B cell (primary cell): ENCODE measurements around the gene THADA. TPM values are rescaled to one million over a fixed set of nuclear protein-coding genes. Genes with fewer than 3 reads are reported as not detected.

Experiments
- ATAC-seq: fragments of 200-7000 bp; cut with Tn5 transposase; one replicate; pipeline ENCODE4 v1.10.0; 2021; ENCODE audit warnings: low read depth, mild to moderate bottlenecking, moderate number of reproducible peaks, moderate library complexity
- CTCF ChIA-PET: fragments of 350-600 bp; sonication (Branson Sonifier 250); formaldehyde crosslinking; loops from one replicate; lab custom pipeline; 2021; ENCODE audit warnings: antibody characterized with exemption, inconsistent platforms; lab: Charles Lee
- POLR2A ChIA-PET: fragments of 350-600 bp; sonication (Branson Sonifier 250); formaldehyde crosslinking; loops from one replicate; lab custom pipeline; 2021; ENCODE audit warnings: antibody characterized with exemption; lab: Charles Lee
- DNase-seq: peaks from one replicate; pipeline ENCODE4 v3.0.0; 2013
- H2AFZ ChIP-seq: 2 replicates; pipeline ENCODE4 v1.6.1; 2012; ENCODE audit warnings: mild to moderate bottlenecking, low read depth, low read length; ENCODE audit not compliant: insufficient read depth, poor library complexity, severe bottlenecking
- H3K27ac ChIP-seq, 2 donors: 1 replicate in 1 of 2; 2 replicates in 1 of 2; pipeline ENCODE4 v1.5.1; 2012 to 2013; ENCODE audit warnings: low read length in 2 of 2, mild to moderate bottlenecking in 2 of 2, moderate library complexity in 1 of 2
- H3K27me3 ChIP-seq, 4 experiments: fragments of 200-600 bp in 1 of 4; sonication (generic) in 1 of 4; replicated peaks in 1 of 4; 1 replicate in 2 of 4; 2 replicates in 2 of 4; pipeline versions ENCODE4 v1.6.1 to v1.7.0; 2013 to 2016; ENCODE audit warnings: low read length in 3 of 4, mild to moderate bottlenecking in 2 of 4, mixed read lengths in 1 of 4, moderate library complexity in 1 of 4; ENCODE audit not compliant: insufficient read depth in 4 of 4, control insufficient read depth in 3 of 4; ENCODE audit errors: control extremely low read depth in 1 of 4
- H3K36me3 ChIP-seq, 2 experiments: replicated peaks in 1 of 2; 1 replicate in 1 of 2; 2 replicates in 1 of 2; pipeline versions ENCODE4 v1.6.1 to v1.7.1; 2013; ENCODE audit warnings: low read length in 1 of 2; ENCODE audit not compliant: insufficient read depth in 2 of 2, control insufficient read depth in 1 of 2; ENCODE audit errors: control extremely low read depth in 1 of 2, extremely low read depth in 1 of 2
- H3K4me1 ChIP-seq, 2 donors: fragments of 200-600 bp in 1 of 2; sonication (generic) in 1 of 2; 1 replicate in 1 of 2; 2 replicates in 1 of 2; pipeline versions ENCODE4 v1.5.1 to v1.6.1; 2013 to 2017; ENCODE audit warnings: low read length in 2 of 2; ENCODE audit not compliant: control insufficient read depth in 2 of 2, insufficient read depth in 2 of 2
- H3K4me2 ChIP-seq: replicated peaks from 2 replicates; pipeline ENCODE3; 2012; ENCODE audit warnings: mild to moderate bottlenecking, low read depth, low read length; ENCODE audit not compliant: poor library complexity, severe bottlenecking
- H3K4me3 ChIP-seq, 5 experiments: fragments of 200-600 bp in 1 of 5; sonication (generic) in 1 of 5; 1 replicate in 3 of 5; 2 replicates in 2 of 5; pipeline versions ENCODE4 v1.5.1 to v1.7.0; 2011 to 2016; ENCODE audit warnings: low read length in 4 of 5, mild to moderate bottlenecking in 4 of 5, low read depth in 2 of 5, control low read depth in 1 of 5, moderate library complexity in 1 of 5; ENCODE audit not compliant: insufficient read depth in 1 of 5; ENCODE audit errors: control extremely low read depth in 1 of 5, extremely low read depth in 1 of 5
- H3K79me2 ChIP-seq: fragments of 200-600 bp; sonication (generic); one replicate; pipeline ENCODE4 v1.6.0; 2016; ENCODE audit warnings: low read length; ENCODE audit not compliant: control insufficient read depth, insufficient read depth
- H3K9ac ChIP-seq: fragments of 200-600 bp; sonication (generic); 2 replicates; pipeline ENCODE4 v1.6.1; 2017; ENCODE audit warnings: mild to moderate bottlenecking, low read length, moderate library complexity
- H3K9me3 ChIP-seq, 3 donors: one replicate each; pipeline versions ENCODE4 v1.6.1 to v1.7.1; 2013; ENCODE audit warnings: low read length in 2 of 3; ENCODE audit not compliant: control insufficient read depth in 2 of 3, insufficient read depth in 1 of 3; ENCODE audit errors: control extremely low read depth in 1 of 3
- H4K20me1 ChIP-seq: 2 replicates; pipeline ENCODE4 v1.6.0; 2012; ENCODE audit warnings: mild to moderate bottlenecking, low read length; ENCODE audit not compliant: insufficient read depth, control insufficient read depth, poor library complexity, severe bottlenecking
- H3K27ac Mint-ChIP-seq: one replicate; pipeline ENCODE4 v1.8.0; 2021; ENCODE audit warnings: mixed read lengths
- H3K27me3 Mint-ChIP-seq: one replicate; pipeline ENCODE4 v1.8.0; 2021; ENCODE audit warnings: mixed read lengths
- H3K4me1 Mint-ChIP-seq: one replicate; pipeline ENCODE4 v1.8.0; 2021; ENCODE audit warnings: mixed read lengths
- H3K4me3 Mint-ChIP-seq: one replicate; pipeline ENCODE4 v1.8.0; 2021; ENCODE audit warnings: mixed read lengths
- H3K9me3 Mint-ChIP-seq: one replicate; pipeline ENCODE4 v1.8.0; 2022; ENCODE audit warnings: mixed read lengths; ENCODE audit not compliant: insufficient read depth
- CTCF ChIP-seq: fragments of 200-600 bp; IDR thresholded peaks from one replicate; pipeline ENCODE4 v1.8.0; 2022; ENCODE audit warnings: antibody characterized with exemption, mild to moderate bottlenecking
- EZH2 ChIP-seq: IDR thresholded peaks from 2 replicates; pipeline ENCODE4 v1.6.1; 2012; ENCODE audit warnings: borderline replicate concordance, low read depth, mild to moderate bottlenecking, moderate library complexity, low read length; ENCODE audit not compliant: insufficient read depth, poor library complexity, severe bottlenecking
- WGBS: methylation state at CpG from one replicate; pipeline ENCODE4 v1.1.5; 2013; ENCODE audit warnings: missing lambda C conversion rate; ENCODE audit not compliant: insufficient coverage; 5-methylcytosine and 5-hydroxymethylcytosine counted together
- intact Hi-C: fragments of 100-400 bp; cut with micrococcal nuclease; formaldehyde crosslinking; loops from one replicate; pipeline ENCODE4 v1.10.0; 2022
- polyA plus RNA-seq: library from polyadenylated mRNA; depleted of rRNA; stranded (reverse); fragments of >200 nt; gene quantifications from 2 replicates; pipeline ENCODE4 v1.2.3, GENCODE V29; 2012
- total RNA-seq, 2 donors: library from RNA; stranded (reverse); fragments of 120-200 nt in 1 of 2; gene quantifications; 1 replicate in 1 of 2; 2 replicates in 1 of 2; pipeline versions ENCODE4 v1.2.3 to v1.2.4, GENCODE V29; 2013 to 2022

The THADA gene
- total and polyA plus RNA-seq, 2 donors (not counting 1 experiment from before 2014, with no cell fraction given): 17.6 to 48.5 TPM

- H3K9me3 Mint-ChIP-seq: no peaks in the 10 kb centered on the region
- no peak overlapping the region for H3K27ac Mint-ChIP-seq
- H3K4me1 Mint-ChIP-seq: peaks cover 9% of the 10 kb centered on the region
- no peak overlapping the region for H3K9ac ChIP-seq
- no peaks in the 10 kb centered on the region for H4K20me1 ChIP-seq
- no peaks in the 10 kb centered on the region for H3K27me3 ChIP-seq
- H3K4me2 ChIP-seq: no peak overlapping the region
- WGBS: 75% methylated on average over 2 of the region's 2 CpGs
- peaks cover 5 to 13% of the 10 kb centered on the region in 2 donors for H3K4me1 ChIP-seq
- no peak for TF ChIP-seq EZH2
- TF ChIP-seq CTCF: no peak
- intact Hi-C loops: no loop called here
- ATAC-seq (no peak), DNase-seq (no peak)
- H2AFZ ChIP-seq: no peak overlapping the region
- H3K27ac ChIP-seq: no peak overlapping the region
- peaks cover 8% of the 10 kb centered on the region for H3K79me2 ChIP-seq
- no peaks in the 10 kb centered on the region for H3K27me3 Mint-ChIP-seq
- no peaks in the 10 kb centered on the region for H3K9me3 ChIP-seq
- H3K4me3 ChIP-seq: no peak overlapping the region
- POLR2A ChIA-PET: interaction anchor here (1.1 kb wide), 1 partner anchor 18 kb away, joined by 3 read pairs; no protein-coding TSS in a partner anchor
- no peak overlapping the region for H3K4me3 Mint-ChIP-seq
- CTCF ChIA-PET: interaction anchor here (0.6 to 1.3 kb wide), 3 partner anchors 13 to 255 kb away, joined by 3 to 5 read pairs (median 4); no protein-coding TSS in a partner anchor
- H3K36me3 ChIP-seq: no peaks in the 10 kb centered on the region
Measured at GRCh38 chr2:43202289-43202688, 393.5 kb downstream of the THADA start.

GRCh38 chr2:43201497-43201896 is 394.3 kb downstream of the THADA start:
- H3K9ac ChIP-seq: no peak overlapping the region
- DNase-seq (no peak), ATAC-seq (no peak)
- no peak overlapping the region for H2AFZ ChIP-seq
- no peak overlapping the region for H3K4me3 ChIP-seq
- Mint-ChIP-seq H3K4me1 (peaks cover 17% of the 10 kb centered on the region), H3K27me3 (no peaks in the 10 kb centered on the region), H3K4me3 (no peak overlapping the region), H3K27ac (no peak overlapping the region), H3K9me3 (peaks cover 2% of the 10 kb centered on the region)
- no peaks in the 10 kb centered on the region for H4K20me1 ChIP-seq
- ChIA-PET CTCF (interaction anchor here (0.6 to 1.3 kb wide), 2 partner anchors 12 to 254 kb away, joined by 3 to 5 read pairs; no protein-coding TSS in a partner anchor), POLR2A (interaction anchor here (1.1 kb wide), 1 partner anchor 19 kb away, joined by 3 read pairs; no protein-coding TSS in a partner anchor)
- no peaks in the 10 kb centered on the region for H3K36me3 ChIP-seq
- peaks cover 13 to 21% of the 10 kb centered on the region in 2 donors for H3K4me1 ChIP-seq
- H3K27ac ChIP-seq: no peak overlapping the region
- intact Hi-C loops: no loop called here
- TF ChIP-seq EZH2 (no peak), CTCF (no peak)
- peaks cover 8% of the 10 kb centered on the region for H3K79me2 ChIP-seq
- WGBS: no CpG with 5 or more reads among the region's 4 CpGs
- H3K9me3 ChIP-seq: no peaks in the 10 kb centered on the region
- no peak overlapping the region for H3K4me2 ChIP-seq
- no peaks in the 10 kb centered on the region for H3K27me3 ChIP-seq
